Activated T-cell treated with anti-CD3 and anti-CD28 coated beads, Interleukin-2, amount 50 U/mL, for 4 hours (primary cell): ENCODE results near the gene KCNK6. TPM values are rescaled to one million over a fixed set of nuclear protein-coding genes. Genes with fewer than 3 reads are reported as not detected.

Experiments used
- ATAC-seq, 2 donors: fragments of 200-7000 bp; cut with Tn5 transposase; one replicate each; pipeline ENCODE4 v1.10.0; 2021
- DNase-seq: peaks from one replicate; pipeline ENCODE4 v3.0.0-alpha.2; 2020
- H3K27me3 Mint-ChIP-seq: one replicate; pipeline ENCODE4 v1.8.0; 2021; ENCODE audit warnings: low read depth, mixed read lengths
- H3K36me3 Mint-ChIP-seq: one replicate; pipeline ENCODE4 v1.8.0; 2022; ENCODE audit warnings: mixed read lengths; ENCODE audit not compliant: insufficient read depth
- H3K4me1 Mint-ChIP-seq: one replicate; pipeline ENCODE4 v1.8.0; 2021; ENCODE audit warnings: low read depth, mixed read lengths
- H3K4me3 Mint-ChIP-seq: one replicate; pipeline ENCODE4 v1.8.0; 2021; ENCODE audit warnings: mild to moderate bottlenecking, moderate library complexity, mixed read lengths
- H3K9me3 Mint-ChIP-seq: one replicate; pipeline ENCODE4 v1.8.0; 2021; ENCODE audit warnings: mixed read lengths
- total RNA-seq, 3 donors: library from RNA; stranded (reverse); gene quantifications; one replicate each; pipeline ENCODE4 v1.2.1, GENCODE V29; 2021

KCNK6 gene
- total RNA-seq, 3 donors from 2014 or later, result 9.2 to 10.9 (median 9.8) TPM

GRCh38 chr19:38307597-38307996 is 12.0 kb upstream of the KCNK6 start:
- no peaks in the 10 kb centered on the region for H3K27me3 Mint-ChIP-seq
- no peaks in the 10 kb centered on the region for H3K4me1 Mint-ChIP-seq
- ATAC-seq, result no peak
- H3K9me3 Mint-ChIP-seq, result no peaks in the 10 kb centered on the region
- DNase-seq, result no peak
- no peak overlapping the region for H3K4me3 Mint-ChIP-seq
- peaks cover 13% of the 10 kb centered on the region for H3K36me3 Mint-ChIP-seq

- H3K9me3 Mint-ChIP-seq, result no peaks in the 10 kb centered on the region
- H3K4me3 Mint-ChIP-seq, result no peak overlapping the region
- DNase-seq, result no peak
- ATAC-seq, result no peak
- H3K4me1 Mint-ChIP-seq, result no peaks in the 10 kb centered on the region
- H3K36me3 Mint-ChIP-seq, result peaks cover 13% of the 10 kb centered on the region
- H3K27me3 Mint-ChIP-seq, result no peaks in the 10 kb centered on the region
Observed at GRCh38 chr19:38308006-38308766, 11.5 kb upstream of the KCNK6 start.

GRCh38 chr19:38308926-38309614 is 10.6 kb upstream of the KCNK6 start:
- H3K9me3 Mint-ChIP-seq, result no peaks in the 10 kb centered on the region
- peaks cover 5% of the 10 kb centered on the region for H3K4me1 Mint-ChIP-seq
- H3K4me3 Mint-ChIP-seq, result no peak overlapping the region
- DNase-seq (no peak), ATAC-seq (no peak)
- H3K36me3 Mint-ChIP-seq, result peaks cover 13% of the 10 kb centered on the region
- H3K27me3 Mint-ChIP-seq, result no peaks in the 10 kb centered on the region

GRCh38 chr19:38309615-38310278 is 9.9 kb upstream of the KCNK6 start:
- H3K4me3 Mint-ChIP-seq, result no peak overlapping the region
- DNase-seq (no peak), ATAC-seq (no peak)
- no peaks in the 10 kb centered on the region for H3K9me3 Mint-ChIP-seq
- peaks cover 5% of the 10 kb centered on the region for H3K4me1 Mint-ChIP-seq
- H3K36me3 Mint-ChIP-seq, result peaks cover 13% of the 10 kb centered on the region
- H3K27me3 Mint-ChIP-seq, result no peaks in the 10 kb centered on the region

GRCh38 chr19:38310279-38310670 is 9.4 kb upstream of the KCNK6 start:
- Mint-ChIP-seq H3K9me3 (no peaks in the 10 kb centered on the region), H3K27me3 (no peaks in the 10 kb centered on the region), H3K4me1 (peaks cover 6% of the 10 kb centered on the region), H3K36me3 (peaks cover 13% of the 10 kb centered on the region), H3K4me3 (no peak overlapping the region)
- ATAC-seq, result no peak
- DNase-seq, result no peak

GRCh38 chr19:38310986-38311385 is 8.7 kb upstream of the KCNK6 start:
- H3K36me3 Mint-ChIP-seq, result peaks cover 13% of the 10 kb centered on the region
- DNase-seq, result no peak
- H3K4me1 Mint-ChIP-seq, result peaks cover 7% of the 10 kb centered on the region
- H3K27me3 Mint-ChIP-seq, result no peaks in the 10 kb centered on the region
- no peaks in the 10 kb centered on the region for H3K9me3 Mint-ChIP-seq
- no peak overlapping the region for H3K4me3 Mint-ChIP-seq
- ATAC-seq, result no peak

GRCh38 chr19:38315657-38316476 is 3.8 kb upstream of the KCNK6 start, which contains the start of gene YIF1B:
Gene YIF1B (minus strand): TSS chr19:38315947. CDS start chr19:38315917, 30 bp downstream.
- Mint-ChIP-seq H3K4me1 (peaks cover 35% of the 10 kb centered on the region), H3K27me3 (no peaks in the 10 kb centered on the region), H3K9me3 (no peaks in the 10 kb centered on the region), H3K36me3 (no peaks in the 10 kb centered on the region), H3K4me3 (peak within 1 kb of the TSS; percentile 83)
- DNase-seq (peak; percentile 91), ATAC-seq (peak; percentile 92)

- Mint-ChIP-seq H3K36me3 (no peaks in the 10 kb centered on the region), H3K4me1 (peaks cover 42% of the 10 kb centered on the region)
- ATAC-seq, result no peak
Observed at GRCh38 chr19:38316477-38317067, 3.1 kb upstream of the KCNK6 start.

GRCh38 chr19:38317104-38317612 is 2.5 kb upstream of the KCNK6 start:
- ATAC-seq, result no peak
- peaks cover 48% of the 10 kb centered on the region for H3K4me1 Mint-ChIP-seq

More at GRCh38 chr19:38316477-38317067, 3.1 kb upstream of the KCNK6 start:
- H3K4me3 Mint-ChIP-seq, result peak overlapping the region; percentile 83
- H3K27me3 Mint-ChIP-seq, result no peaks in the 10 kb centered on the region
- DNase-seq, result no peak
- no peaks in the 10 kb centered on the region for H3K9me3 Mint-ChIP-seq

GRCh38 chr19:38318660-38319059 is 985 bp upstream of the KCNK6 start:
- Mint-ChIP-seq H3K27me3 (no peaks in the 10 kb centered on the region), H3K4me3 (peak overlapping the region; percentile 83), H3K9me3 (no peaks in the 10 kb centered on the region), H3K36me3 (peaks cover 3% of the 10 kb centered on the region), H3K4me1 (peaks cover 51% of the 10 kb centered on the region)
- ATAC-seq (no peak), DNase-seq (no peak)

More at GRCh38 chr19:38317104-38317612, 2.5 kb upstream of the KCNK6 start:
- H3K4me3 Mint-ChIP-seq, result peak overlapping the region; percentile 83
- H3K27me3 Mint-ChIP-seq, result no peaks in the 10 kb centered on the region
- DNase-seq, result no peak
- H3K9me3 Mint-ChIP-seq, result no peaks in the 10 kb centered on the region
- H3K36me3 Mint-ChIP-seq, result peaks cover 1% of the 10 kb centered on the region

- Mint-ChIP-seq H3K27me3 (no peaks in the 10 kb centered on the region), H3K9me3 (no peaks in the 10 kb centered on the region), H3K4me3 (peak overlapping the region; percentile 83), H3K36me3 (peaks cover 5% of the 10 kb centered on the region), H3K4me1 (peaks cover 45% of the 10 kb centered on the region)
- DNase-seq (no peak), ATAC-seq (no peak)
Observed at GRCh38 chr19:38320969-38321339, 1.3 kb downstream of the KCNK6 start.

GRCh38 chr19:38321646-38322196 is 2.1 kb downstream of the KCNK6 start:
- H3K36me3 Mint-ChIP-seq, result peaks cover 5% of the 10 kb centered on the region
- ATAC-seq (no peak), DNase-seq (no peak)
- H3K4me1 Mint-ChIP-seq, result peaks cover 41% of the 10 kb centered on the region
- peak overlapping the region; percentile 83 for H3K4me3 Mint-ChIP-seq
- H3K27me3 Mint-ChIP-seq, result no peaks in the 10 kb centered on the region
- H3K9me3 Mint-ChIP-seq, result no peaks in the 10 kb centered on the region

- peaks cover 32% of the 10 kb centered on the region for H3K4me1 Mint-ChIP-seq
- peaks cover 16% of the 10 kb centered on the region for H3K36me3 Mint-ChIP-seq
- H3K9me3 Mint-ChIP-seq, result no peaks in the 10 kb centered on the region
- no peak overlapping the region for H3K4me3 Mint-ChIP-seq
- DNase-seq (no peak), ATAC-seq (no peak)
- H3K27me3 Mint-ChIP-seq, result no peaks in the 10 kb centered on the region
Observed at GRCh38 chr19:38323291-38323690, 3.6 kb downstream of the KCNK6 start.
